ENCODE data around the gene PRAMEF12.
"Not testable (repeated sequence)": the region's sequence is repeated elsewhere in the genome, so short reads cannot be mapped to it uniquely, and the experiment has no call there.

Gene PRAMEF12

DNA sequence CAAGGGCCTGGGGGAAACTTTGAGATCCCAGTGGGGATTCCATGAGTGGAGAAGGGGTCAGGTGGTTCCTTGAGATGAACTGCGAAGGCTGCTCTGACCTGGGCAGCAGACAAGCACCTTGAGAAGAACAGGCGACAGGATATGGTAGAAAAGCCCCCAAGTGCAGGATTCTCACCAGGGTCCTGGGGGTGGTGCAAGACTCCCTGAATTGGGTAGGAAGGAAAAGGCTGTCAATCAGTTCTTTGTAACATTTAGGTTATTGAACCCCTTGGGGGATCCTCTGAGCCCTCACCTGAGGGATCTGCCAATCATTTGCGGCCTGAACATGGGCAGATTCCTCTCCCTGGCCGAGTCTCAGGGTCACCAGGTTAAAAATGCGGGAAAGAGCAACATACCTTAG is 2.4 kb upstream of the PRAMEF12 start:
- DNase-seq, result no peak

DNA sequence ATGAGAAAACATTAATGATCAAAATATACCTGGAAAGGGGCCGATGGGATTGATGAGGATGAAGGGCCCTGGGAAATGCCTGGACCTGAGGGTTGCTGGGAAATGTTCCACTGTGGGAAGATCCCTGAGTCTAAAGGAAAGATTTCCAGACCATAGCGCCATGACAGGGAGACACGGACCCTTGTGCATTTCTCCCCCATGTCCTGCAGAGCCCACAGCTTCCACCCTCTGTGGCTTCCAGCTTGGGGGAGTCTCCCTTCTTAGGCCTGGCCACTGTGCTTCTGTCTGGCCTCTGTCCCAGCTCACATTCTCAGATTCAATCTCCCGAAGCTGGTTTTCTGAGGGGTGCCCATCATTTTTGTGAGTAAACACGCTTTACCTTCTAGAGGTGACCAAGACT is 1.0 kb upstream of the PRAMEF12 start:
- no peak for DNase-seq

DNA sequence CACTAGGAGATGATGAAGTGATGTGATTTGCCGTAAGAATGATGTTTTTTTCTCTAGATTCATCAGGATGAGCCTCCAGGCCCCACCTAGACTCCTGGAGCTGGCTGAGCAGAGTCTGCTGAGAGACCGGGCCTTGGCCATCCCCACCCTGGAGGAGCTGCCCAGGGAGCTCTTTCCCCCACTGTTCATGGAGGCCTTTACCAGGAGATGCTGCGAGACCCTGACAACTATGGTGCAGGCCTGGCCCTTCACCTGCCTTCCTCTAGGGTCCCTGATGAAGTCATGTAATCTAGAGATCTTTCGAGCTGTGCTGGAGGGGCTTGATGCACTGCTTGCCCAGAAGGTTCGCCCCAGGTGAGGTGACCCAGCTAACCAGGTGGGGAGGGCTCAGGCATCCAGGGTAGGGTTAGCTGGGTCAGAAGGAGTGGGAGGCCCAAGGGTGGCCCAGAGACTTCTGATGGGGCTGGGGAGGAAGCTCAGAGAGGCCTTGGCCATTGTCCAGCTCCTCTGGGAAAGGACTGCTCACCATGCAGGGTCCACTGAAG is 1.3 kb downstream of the PRAMEF12 start:
- no peak for DNase-seq

DNA sequence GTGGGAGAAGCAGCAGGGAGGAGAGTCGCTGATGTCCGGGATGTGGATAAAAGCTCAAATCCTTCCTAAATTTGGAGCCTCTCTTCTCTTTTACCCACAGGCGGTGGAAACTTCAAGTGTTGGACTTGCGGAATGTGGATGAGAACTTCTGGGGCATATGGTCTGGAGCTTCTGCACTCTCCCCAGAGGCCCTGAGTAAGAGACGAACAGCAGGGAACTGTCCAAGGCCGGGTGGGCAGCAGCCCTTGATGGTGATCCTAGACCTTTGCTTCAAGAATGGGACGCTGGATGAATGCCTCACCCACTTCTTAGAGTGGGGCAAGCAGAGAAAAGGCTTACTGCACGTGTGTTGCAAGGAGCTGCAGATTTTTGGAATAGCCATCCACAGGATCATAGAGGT is 1.9 kb downstream of the PRAMEF12 start:
- DNase-seq, result no peak

DNA sequence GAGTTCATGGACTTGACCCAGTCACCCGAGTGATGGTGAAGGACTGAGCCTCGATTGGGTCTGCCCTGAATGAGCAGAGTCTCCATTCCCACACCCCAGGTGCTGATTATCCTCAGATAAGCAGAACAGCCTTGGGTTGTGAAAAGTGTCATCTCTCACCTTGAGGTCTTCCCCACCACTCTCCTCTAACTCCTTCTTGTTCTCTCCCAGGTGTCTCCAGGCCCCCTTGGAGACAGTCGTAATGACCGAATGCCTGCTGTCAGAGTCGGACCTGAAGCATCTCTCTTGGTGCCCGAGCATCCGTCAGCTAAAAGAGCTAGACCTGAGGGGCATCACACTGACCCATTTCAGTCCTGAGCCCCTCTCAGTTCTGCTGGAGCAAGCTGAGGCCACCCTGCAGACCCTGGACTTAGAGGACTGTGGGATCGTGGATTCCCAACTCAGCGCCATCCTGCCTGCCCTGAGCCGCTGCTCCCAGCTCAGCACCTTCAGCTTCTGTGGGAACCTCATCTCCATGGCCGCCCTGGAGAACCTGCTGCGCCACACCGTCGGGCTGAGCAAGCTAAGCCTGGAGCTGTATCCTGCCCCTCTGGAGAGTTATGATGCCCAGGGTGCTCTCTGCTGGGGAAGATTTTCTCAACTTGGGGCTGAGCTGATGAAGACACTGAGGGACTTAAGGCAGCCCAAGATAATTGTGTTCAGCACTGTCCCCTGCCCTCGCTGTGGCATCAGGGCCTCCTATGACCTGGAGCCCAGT is 3.4 kb downstream of the PRAMEF12 start:
- DNase-seq, result no peak

DNA sequence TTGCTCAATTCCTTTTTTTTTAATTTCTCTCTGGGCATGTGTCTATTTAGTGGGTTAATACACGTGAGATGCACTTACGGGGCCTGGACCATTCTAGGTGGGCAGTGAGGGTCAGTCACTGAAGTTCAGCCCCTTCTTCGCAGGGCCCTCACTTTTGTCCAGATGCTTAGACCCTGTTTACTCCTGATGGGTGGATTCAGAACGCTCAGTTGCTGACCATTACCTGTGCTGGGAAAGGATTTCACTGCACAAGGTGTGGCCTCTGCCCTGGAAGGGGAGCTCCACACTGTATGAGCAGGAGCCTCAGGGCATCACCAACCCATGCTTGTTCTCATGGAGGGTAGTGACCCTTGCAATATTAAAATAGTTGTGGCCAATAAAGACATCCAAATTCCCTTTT is 4.5 kb downstream of the PRAMEF12 start:
- no peak for DNase-seq

DNA sequence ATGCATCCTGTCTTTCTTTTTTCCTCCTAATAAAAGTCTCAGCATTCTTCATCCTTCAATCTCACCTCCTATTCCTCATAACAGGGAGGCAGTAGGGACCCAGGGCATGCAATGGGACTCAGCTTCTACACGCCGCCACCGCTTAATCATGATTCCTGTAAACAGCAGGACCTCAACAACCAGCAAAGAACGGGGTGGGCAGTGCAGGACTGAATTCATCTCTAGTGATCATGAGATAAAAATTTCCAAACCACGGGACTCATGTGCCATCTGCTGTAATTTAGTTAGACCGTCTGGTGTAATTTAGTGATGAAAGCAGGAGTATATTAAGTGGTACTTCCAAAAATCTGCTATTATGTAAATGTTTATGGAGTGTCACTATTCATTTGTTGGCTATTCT is 5.4 kb downstream of the PRAMEF12 start:
- DNase-seq, result no peak

DNA sequence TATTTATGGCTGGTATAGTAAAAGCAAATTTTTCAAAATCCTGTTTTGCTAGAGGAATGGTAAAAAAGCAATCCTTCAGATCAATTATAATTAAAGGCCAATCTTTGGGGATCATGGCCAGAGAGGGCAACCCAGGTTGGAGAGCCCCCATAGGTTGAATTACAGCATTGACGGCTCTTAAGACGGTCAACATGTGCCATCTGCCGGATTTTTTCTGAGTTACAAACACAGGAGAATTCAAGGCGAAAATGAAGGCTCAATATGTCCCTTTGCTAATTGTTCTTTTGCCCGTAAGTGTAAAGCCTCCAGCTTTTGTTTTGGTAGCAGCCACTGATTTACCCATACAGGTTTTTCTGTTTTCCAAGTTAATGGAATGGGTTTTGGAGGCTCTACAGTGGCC is 8.0 kb downstream of the PRAMEF12 start:
- DNase-seq, result not testable (repeated sequence)

DNA sequence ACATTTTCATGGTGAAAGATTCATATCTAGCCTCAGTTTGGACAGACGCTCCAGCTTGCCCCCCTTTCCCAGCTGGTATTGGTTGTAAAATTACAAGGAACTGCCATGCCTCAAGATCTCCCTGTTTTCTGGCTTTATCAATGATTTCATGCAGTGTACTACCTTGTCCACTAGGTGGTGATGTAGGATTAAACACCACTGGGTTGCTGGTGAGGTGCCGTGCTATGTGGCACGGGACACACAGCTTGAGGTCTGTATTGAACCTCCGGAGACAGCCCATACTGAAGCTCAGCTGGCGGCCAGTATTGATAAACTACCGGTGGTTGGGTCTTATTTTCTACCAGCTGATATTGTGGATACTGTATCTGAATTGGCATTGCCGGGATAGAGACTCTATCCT is 10.2 kb downstream of the PRAMEF12 start:
- not testable (repeated sequence) for DNase-seq

DNA sequence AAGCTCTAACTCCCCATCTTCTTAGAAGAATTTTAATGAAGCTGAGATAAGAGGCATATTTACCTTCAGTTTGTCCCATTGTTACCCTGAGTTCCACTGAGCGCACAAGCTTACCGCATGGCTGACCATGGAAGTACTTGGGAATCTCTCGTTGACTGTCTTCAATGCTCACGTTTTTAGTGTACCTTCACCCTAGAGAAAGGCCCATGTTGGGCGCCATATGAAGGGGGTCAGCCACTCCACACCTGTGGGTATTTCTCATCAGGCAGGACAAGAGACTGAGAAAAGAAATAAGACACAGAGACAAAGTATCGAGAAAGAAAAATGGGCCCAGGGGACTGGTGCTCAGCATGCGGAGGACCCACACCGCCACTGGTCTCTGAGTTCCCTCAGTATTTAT is 11.2 kb downstream of the PRAMEF12 start:
- DNase-seq, result not testable (repeated sequence)

DNA sequence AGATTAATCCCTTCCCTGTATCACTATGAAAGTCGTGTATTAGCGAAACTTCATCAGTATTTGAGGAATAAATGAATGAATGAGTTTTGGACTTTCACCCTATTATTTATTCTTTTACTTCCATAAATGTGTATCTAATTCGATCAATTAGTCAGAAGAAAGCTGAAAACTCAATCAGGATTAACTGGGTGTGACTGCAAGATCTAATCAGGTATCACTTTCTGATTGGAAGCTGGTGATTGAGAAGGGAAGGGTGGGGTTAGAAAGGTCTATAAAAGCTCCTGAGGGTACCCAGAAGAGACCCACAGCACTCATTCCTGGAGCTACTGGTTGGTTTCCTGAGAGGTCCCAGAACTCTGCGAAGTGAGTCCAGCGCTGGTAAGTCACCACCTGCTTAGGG is 17.6 kb downstream of the PRAMEF12 start, which contains the start of gene PRAMEF1:
PRAMEF1 (plus strand) TSS at position 301 of the 400 bp plus-strand sequence. CDS start 1,831 bp downstream, outside the sequence.
- DNase-seq, result not testable (repeated sequence)

DNA sequence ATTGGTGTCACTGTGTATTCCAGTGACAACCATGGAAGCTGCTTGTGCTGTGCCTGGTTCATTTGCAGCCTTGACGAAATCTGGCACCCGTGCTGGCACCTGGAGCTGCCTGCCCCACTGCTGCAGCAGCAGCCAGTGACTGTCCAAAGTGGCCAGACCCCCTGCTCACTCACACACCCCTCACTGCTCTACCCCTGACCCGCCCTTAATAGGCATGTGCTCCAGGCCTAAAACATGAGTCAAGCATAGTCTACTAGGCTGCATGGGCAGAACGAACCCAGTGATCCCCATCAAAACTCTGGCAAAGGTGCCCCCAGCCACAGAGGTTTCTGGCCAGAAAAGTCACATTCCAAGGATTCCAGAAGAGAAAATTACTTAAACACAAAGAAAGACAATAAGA is 25.4 kb downstream of the PRAMEF12 start:
- DNase-seq, result no peak

DNA sequence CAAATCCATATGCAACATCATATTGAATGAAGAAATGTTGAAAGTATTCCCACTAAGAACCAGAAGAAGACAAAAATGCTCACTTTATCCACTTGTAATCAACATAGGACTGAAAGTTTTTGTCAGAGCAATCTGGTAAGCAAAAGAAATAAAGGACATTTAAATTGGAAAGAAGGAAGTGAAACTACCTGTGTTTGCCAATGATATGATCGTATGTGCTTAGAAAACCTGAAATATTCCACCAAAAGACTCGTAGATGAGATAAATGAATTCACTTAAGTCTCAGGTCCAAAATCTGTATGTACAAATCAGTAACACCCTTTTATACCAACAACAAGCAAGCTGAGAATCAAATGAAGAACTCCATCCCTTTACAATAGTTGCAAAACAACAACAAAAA is 26.2 kb downstream of the PRAMEF12 start:
- DNase-seq, result no peak

DNA sequence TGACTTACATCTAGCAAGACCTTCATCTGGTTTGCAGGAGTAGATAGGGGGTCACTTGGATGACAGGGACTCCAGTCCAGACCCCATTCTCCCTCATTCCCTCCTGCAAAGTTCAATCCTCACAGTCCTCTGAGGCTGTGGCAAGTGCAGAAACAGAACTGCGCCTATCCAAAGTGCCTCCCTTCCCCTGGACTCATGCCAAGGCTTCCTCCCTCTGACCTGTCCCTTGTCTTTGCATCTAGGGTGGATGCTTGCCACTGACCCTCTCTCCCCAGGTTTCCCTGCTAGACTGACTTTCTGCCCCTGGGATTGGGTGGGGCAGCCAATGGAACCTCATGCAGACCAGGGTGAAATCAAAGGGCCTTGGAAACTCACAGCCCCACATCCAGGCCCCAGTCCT is 36.4 kb downstream of the PRAMEF12 start:
- no peak for DNase-seq

DNA sequence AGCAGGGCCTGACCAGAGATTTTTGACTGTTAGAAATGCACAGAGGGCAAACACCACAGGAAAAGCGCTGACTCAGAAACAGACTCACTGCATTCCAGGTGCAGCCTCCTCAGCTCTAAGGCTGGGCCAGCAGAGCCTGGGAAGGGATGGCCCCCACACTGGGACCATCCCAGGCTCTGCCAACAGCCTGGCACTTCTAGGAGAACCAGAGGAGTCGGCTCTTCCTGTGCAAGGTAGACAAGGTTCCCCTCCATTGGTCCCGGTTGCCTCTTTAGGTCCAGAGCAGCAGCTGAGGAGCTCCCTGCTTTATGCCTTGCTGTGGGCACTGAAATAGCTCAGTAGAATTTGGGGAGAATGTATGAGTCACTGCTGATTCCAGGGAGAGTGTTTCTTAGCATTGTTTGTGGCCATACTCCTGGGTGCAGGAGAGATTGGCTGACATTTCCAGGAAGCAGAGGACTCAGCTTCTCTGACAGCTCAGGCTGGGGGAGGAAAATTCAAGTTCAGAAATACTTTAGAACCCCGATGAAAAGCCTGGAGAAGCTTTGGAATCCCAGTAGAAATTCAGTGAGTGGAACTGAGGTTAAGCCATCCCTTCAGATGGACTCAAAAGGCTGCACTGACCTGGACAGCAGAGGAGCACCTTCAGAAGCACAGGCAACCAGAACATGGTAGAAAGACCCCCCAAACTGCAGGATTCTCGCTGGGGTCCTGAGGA is 37.3 kb downstream of the PRAMEF12 start:
- no peak for DNase-seq

DNA sequence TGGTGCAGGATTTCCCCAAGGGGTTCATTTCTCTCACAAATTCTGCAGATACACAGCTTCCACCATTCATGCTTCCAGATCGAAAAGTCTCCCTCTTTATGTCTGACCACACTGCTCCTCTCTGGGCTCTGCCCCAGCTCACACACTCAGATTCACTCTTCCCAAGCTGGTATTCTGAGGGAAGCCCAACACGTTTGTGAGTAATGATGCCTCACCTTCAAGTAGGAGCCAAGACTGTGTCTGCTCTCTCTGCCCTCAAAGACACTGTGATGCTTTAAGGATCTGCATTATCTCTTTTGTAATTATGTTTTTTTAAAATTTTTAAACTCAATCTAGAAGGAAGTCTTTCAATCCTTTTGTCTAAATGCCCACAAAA is 37.9 kb downstream of the PRAMEF12 start:
- DNase-seq, result no peak

DNA sequence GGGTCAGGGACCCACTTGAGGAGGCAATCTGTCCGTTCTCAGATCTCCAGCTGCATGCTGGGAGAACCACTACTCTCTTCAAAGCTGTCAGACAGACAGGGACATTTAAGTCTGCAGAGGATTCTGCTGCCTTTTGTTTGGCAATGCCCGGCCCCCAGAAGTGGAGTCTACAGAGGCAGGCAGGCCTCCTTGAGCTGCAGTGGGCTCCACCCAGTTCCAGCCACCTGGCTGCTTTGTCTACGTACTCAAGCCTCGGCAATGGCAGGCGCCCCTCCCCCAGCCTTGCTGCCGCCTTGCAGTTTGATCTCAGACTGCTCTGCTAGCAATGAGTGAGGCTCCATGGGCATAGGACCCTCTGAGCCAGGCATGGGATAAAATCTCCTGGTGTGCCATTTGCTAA is 45.5 kb downstream of the PRAMEF12 start:
- DNase-seq, result not testable (repeated sequence)

All from stimulated activated naive CD4-positive, alpha-beta T cell treated with Interleukin-2 at 50 U/mL for 16 hours (primary cell).